NCI-H146 treated with DMSO at 0.1 percent for 48 hours (cell line): Measurements from ENCODE around the gene PRAMEF12.
"Not testable (repeated sequence)": the region's sequence is repeated elsewhere in the genome, so short reads cannot be mapped to it uniquely, and the experiment has no call there.

Source experiments
- DNase-seq: peaks from one replicate; lab custom pipeline; 2025; ENCODE audit not compliant: unreplicated experiment; lab: John Stamatoyannopoulos, UW

The PRAMEF12 gene

DNA sequence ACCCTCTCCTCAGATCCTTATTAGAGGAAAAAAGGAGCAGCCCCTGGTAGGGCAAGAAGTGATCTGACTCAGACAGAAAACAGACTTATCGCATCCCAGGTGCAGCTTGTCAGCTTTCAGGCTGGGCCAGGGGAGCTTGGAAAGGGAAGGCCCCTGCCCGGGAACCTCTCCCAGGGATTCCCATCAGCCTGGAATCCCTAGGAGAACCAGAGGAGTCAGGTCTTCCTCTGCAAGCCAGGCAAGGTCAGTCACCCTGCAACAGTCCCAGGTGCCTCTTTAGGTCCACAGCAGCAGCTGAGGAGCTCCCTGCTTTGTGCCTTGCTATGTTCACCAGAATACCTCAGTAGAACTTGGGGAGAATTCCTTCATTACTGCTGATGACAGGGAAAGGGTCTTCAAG lies 2.9 kb upstream of the PRAMEF12 start:
- no peak for DNase-seq

GRCh38 chr1:12771186-12771585 lies 2.4 kb upstream of the PRAMEF12 start:
- DNase-seq: no peak

DNA sequence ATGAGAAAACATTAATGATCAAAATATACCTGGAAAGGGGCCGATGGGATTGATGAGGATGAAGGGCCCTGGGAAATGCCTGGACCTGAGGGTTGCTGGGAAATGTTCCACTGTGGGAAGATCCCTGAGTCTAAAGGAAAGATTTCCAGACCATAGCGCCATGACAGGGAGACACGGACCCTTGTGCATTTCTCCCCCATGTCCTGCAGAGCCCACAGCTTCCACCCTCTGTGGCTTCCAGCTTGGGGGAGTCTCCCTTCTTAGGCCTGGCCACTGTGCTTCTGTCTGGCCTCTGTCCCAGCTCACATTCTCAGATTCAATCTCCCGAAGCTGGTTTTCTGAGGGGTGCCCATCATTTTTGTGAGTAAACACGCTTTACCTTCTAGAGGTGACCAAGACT lies 1.0 kb upstream of the PRAMEF12 start:
- no peak for DNase-seq

DNA sequence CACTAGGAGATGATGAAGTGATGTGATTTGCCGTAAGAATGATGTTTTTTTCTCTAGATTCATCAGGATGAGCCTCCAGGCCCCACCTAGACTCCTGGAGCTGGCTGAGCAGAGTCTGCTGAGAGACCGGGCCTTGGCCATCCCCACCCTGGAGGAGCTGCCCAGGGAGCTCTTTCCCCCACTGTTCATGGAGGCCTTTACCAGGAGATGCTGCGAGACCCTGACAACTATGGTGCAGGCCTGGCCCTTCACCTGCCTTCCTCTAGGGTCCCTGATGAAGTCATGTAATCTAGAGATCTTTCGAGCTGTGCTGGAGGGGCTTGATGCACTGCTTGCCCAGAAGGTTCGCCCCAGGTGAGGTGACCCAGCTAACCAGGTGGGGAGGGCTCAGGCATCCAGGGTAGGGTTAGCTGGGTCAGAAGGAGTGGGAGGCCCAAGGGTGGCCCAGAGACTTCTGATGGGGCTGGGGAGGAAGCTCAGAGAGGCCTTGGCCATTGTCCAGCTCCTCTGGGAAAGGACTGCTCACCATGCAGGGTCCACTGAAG lies 1.3 kb downstream of the PRAMEF12 start:
- DNase-seq: no peak

- no peak for DNase-seq
Observed at GRCh38 chr1:12775443-12775842, 1.9 kb downstream of the PRAMEF12 start.

DNA sequence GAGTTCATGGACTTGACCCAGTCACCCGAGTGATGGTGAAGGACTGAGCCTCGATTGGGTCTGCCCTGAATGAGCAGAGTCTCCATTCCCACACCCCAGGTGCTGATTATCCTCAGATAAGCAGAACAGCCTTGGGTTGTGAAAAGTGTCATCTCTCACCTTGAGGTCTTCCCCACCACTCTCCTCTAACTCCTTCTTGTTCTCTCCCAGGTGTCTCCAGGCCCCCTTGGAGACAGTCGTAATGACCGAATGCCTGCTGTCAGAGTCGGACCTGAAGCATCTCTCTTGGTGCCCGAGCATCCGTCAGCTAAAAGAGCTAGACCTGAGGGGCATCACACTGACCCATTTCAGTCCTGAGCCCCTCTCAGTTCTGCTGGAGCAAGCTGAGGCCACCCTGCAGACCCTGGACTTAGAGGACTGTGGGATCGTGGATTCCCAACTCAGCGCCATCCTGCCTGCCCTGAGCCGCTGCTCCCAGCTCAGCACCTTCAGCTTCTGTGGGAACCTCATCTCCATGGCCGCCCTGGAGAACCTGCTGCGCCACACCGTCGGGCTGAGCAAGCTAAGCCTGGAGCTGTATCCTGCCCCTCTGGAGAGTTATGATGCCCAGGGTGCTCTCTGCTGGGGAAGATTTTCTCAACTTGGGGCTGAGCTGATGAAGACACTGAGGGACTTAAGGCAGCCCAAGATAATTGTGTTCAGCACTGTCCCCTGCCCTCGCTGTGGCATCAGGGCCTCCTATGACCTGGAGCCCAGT lies 3.4 kb downstream of the PRAMEF12 start:
- no peak for DNase-seq

GRCh38 chr1:12778061-12778460 lies 4.5 kb downstream of the PRAMEF12 start:
- no peak for DNase-seq

DNA sequence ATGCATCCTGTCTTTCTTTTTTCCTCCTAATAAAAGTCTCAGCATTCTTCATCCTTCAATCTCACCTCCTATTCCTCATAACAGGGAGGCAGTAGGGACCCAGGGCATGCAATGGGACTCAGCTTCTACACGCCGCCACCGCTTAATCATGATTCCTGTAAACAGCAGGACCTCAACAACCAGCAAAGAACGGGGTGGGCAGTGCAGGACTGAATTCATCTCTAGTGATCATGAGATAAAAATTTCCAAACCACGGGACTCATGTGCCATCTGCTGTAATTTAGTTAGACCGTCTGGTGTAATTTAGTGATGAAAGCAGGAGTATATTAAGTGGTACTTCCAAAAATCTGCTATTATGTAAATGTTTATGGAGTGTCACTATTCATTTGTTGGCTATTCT lies 5.4 kb downstream of the PRAMEF12 start:
- DNase-seq: no peak

DNA sequence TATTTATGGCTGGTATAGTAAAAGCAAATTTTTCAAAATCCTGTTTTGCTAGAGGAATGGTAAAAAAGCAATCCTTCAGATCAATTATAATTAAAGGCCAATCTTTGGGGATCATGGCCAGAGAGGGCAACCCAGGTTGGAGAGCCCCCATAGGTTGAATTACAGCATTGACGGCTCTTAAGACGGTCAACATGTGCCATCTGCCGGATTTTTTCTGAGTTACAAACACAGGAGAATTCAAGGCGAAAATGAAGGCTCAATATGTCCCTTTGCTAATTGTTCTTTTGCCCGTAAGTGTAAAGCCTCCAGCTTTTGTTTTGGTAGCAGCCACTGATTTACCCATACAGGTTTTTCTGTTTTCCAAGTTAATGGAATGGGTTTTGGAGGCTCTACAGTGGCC lies 8.0 kb downstream of the PRAMEF12 start:
- DNase-seq: not testable (repeated sequence)

- DNase-seq: not testable (repeated sequence)
Observed at GRCh38 chr1:12783783-12784182, 10.2 kb downstream of the PRAMEF12 start.

GRCh38 chr1:12784729-12785128 lies 11.2 kb downstream of the PRAMEF12 start:
- not testable (repeated sequence) for DNase-seq

- DNase-seq: not testable (repeated sequence)
Observed at GRCh38 chr1:12791097-12791496, 17.6 kb downstream of the PRAMEF12 start, which contains the start of gene PRAMEF1. Gene PRAMEF1, plus strand, starts transcription at chr1:12791397. Its CDS starts 1,831 bp downstream, at chr1:12793228.

- no peak for DNase-seq
Observed at GRCh38 chr1:12798911-12799310, 25.4 kb downstream of the PRAMEF12 start.

DNA sequence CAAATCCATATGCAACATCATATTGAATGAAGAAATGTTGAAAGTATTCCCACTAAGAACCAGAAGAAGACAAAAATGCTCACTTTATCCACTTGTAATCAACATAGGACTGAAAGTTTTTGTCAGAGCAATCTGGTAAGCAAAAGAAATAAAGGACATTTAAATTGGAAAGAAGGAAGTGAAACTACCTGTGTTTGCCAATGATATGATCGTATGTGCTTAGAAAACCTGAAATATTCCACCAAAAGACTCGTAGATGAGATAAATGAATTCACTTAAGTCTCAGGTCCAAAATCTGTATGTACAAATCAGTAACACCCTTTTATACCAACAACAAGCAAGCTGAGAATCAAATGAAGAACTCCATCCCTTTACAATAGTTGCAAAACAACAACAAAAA lies 26.2 kb downstream of the PRAMEF12 start:
- DNase-seq: no peak

DNA sequence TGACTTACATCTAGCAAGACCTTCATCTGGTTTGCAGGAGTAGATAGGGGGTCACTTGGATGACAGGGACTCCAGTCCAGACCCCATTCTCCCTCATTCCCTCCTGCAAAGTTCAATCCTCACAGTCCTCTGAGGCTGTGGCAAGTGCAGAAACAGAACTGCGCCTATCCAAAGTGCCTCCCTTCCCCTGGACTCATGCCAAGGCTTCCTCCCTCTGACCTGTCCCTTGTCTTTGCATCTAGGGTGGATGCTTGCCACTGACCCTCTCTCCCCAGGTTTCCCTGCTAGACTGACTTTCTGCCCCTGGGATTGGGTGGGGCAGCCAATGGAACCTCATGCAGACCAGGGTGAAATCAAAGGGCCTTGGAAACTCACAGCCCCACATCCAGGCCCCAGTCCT lies 36.4 kb downstream of the PRAMEF12 start:
- DNase-seq: no peak

GRCh38 chr1:12810691-12811408 lies 37.3 kb downstream of the PRAMEF12 start:
- no peak for DNase-seq

DNA sequence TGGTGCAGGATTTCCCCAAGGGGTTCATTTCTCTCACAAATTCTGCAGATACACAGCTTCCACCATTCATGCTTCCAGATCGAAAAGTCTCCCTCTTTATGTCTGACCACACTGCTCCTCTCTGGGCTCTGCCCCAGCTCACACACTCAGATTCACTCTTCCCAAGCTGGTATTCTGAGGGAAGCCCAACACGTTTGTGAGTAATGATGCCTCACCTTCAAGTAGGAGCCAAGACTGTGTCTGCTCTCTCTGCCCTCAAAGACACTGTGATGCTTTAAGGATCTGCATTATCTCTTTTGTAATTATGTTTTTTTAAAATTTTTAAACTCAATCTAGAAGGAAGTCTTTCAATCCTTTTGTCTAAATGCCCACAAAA lies 37.9 kb downstream of the PRAMEF12 start:
- no peak for DNase-seq

DNA sequence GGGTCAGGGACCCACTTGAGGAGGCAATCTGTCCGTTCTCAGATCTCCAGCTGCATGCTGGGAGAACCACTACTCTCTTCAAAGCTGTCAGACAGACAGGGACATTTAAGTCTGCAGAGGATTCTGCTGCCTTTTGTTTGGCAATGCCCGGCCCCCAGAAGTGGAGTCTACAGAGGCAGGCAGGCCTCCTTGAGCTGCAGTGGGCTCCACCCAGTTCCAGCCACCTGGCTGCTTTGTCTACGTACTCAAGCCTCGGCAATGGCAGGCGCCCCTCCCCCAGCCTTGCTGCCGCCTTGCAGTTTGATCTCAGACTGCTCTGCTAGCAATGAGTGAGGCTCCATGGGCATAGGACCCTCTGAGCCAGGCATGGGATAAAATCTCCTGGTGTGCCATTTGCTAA lies 45.5 kb downstream of the PRAMEF12 start:
- DNase-seq: not testable (repeated sequence)
